GM21515 (cell line): ENCODE data around the gene NSG2.

Experiments
- ATAC-seq: cut with Tn5 transposase; IDR thresholded peaks from one replicate; pipeline ENCODE4 v1.9.1; 2021; ENCODE audit not compliant: unreplicated experiment

NSG2 gene

DNA sequence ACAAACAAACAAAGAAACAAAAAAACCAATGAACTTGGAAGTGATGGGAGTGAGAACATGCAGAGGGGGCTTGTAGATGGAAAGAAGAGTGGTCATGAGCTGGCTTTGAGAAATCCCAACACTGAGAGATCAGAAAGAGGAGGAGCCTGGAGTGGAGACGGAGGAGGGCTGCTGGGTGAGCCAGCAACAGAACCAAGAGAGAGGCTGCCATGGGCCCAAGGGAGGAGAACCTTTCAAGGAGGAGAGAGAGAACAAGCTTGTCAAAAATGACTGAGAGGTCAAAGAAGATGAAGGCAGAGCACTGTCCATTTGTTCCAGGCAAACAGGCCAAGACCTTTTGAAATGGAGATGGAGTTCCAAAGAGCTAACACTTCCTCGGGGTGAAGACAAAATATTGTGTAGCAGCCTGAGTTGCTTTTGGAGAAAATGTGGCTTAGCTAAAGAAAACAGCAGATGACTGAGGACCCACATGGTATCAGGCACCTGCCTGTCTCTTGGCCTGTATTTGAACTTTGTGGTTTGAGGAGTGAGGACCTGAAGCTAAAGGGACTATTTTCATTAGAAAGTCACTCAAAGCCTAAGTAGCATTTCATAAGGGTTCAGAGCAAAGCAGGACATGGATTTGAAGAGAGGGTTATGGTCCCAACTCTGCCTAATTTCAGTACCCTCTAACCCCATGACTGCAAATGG is 13.1 kb downstream of the NSG2 start:
- no peak for ATAC-seq

DNA sequence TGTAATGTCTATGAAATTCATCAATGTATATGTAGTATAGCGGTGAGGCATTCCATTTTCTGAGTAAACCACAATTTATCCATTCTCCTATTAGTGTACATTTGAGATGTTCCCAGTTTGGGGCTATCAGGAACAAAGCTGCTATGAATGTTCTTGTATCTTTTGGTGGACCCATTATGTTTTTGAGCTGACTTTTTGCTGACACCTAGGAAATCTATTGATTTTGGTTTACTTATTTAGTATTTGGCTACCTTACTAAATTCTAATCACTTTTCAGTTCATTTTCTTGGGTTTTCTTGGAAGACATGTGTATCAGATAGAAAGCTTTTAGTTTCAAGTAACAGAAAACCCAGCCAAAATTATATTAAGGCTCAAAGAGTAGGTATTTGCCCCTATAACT is 13.7 kb downstream of the NSG2 start:
- no peak for ATAC-seq

DNA sequence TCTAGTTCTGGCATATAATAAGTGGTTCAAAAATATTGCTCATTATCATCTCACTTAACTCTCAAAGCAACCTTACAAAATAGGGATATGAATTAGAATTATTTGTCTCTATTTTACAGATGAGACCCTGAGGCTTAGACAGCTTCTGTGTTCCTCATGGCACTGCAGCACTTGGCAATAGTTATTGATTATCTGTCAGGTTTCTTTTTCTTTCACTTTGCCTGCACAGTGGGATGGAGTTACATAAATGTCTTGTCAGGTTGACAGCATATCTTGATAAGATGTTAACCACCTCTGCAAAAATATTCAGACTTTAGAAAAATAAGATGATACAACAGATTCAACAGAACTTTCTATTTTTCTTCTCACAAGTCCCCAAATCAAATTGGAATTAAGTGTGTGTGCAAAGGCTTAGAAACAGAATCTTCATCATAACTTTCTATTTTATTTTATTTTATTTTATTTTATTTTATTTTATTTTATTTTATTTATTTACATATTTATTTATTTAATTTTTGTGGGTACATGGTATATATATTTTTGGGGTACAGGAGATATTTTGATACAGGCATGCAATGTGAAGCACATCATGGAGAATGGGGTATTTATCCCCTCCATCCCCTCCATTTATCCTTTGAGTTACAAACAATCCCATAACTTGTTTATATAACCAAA is 17.7 kb downstream of the NSG2 start:
- ATAC-seq: no peak

DNA sequence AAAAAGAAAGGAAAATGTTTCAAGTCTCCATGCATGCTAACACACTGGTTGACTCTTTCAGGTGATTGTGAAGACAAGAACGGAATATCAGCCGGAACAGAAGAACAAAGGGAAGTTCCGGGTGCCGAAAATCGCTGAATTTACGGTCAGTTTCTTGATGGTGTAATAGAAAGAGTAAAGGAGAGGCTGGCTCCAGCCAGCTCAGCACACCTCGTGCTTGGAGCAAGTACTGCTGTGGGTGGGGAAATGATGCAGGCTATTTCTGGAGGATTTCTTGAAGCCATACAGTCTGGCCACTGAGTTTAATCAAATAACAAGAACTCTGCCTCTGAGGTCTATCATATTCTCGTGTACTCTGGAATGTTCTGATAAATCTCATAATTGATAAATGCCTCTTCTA is 18.7 kb downstream of the NSG2 start:
- no peak for ATAC-seq

DNA sequence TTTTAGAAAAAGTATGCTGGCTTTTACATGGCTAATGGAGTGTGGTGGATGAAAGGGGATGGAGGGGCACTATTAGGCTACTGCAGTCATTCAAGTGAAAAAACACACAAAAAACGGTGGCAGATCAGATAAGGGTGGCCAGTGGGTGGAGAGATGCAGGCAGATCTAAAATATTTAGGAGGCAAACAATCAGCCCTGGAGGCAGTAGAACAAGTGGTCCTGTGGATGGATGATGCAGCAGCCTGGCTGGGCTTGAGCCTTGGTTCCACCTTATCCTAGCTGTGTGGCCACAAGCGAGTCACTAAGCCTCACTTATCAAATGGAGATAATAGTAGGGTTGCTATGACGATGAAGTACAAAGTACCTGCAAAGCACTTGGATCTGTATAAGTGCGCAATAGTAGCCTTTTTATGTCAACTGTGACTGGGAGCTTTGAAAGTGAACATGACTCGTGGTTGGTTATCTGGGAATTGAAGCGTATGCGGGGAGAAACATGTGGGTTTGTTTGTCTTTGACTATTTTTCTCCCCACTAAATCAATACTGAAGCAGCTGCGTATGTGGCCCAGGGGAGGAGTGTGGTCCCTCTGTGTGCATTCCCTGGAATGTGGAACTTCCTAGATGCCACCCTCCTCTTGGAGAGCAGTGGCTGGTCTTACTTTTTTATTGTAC is 20.2 kb downstream of the NSG2 start:
- no peak for ATAC-seq

DNA sequence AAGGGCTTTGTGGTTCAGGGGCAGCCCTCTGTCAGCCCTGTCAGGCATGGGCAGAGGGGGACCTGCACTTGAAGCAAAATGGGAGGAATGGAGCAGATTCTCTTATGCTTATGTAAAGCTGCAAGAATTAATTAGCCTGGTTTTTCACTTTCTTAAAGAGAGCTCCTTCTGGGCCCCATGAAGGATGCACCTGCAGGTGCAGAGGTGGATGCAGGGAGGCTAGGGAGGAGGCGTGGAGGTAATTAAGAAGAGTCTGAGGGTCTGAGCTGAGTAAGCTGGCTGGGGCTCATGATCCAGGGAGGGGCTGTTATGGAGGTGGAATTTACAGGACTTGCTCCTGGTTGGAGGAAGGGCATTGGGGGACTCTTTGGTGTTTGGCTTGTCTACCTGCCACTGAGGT is 22.0 kb downstream of the NSG2 start:
- ATAC-seq: no peak

DNA sequence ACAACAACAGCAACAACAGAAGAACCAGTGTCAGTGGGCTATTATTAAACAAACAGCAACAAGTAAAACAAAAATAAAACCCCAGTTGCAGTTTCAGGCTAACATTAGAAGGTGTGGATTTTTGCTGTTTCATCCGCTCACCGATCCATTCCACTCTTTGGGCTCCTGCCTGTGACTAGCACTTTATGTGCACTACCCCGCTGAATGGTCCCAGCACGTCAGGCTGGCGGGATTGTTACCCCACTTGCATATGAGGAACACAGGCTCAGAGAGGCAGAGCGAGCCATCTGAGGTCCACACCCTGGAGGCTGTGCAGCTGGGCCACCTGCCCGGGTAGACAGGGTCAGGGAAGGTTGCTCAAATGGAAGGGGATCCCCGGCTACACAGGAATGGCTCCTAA is 26.0 kb downstream of the NSG2 start:
- ATAC-seq: no peak

DNA sequence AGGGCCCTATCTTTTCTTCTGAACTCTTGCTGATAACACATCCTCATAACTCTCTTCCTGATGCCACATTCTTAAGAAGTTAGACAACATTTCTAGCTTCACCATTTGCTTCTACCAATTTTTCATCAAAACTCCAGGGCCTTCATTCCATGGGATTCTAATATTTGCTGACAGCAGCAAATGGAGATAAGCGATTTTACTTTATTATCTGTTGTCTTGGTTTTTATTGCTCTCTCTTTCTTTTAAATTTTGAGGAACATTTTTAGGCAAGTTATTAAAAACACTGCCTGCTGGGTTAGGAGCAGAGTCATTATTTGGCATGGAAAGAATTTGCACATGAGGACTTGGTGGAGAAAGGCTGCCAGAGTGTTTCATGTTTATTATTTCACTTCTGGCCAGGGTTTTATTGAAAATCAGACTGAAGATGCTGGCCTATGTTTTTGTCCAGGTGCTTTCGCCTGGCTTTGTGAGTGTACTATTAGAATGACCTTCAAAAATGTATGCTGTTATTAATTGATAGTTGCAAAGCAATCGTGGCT is 27.7 kb downstream of the NSG2 start:
- ATAC-seq: no peak

DNA sequence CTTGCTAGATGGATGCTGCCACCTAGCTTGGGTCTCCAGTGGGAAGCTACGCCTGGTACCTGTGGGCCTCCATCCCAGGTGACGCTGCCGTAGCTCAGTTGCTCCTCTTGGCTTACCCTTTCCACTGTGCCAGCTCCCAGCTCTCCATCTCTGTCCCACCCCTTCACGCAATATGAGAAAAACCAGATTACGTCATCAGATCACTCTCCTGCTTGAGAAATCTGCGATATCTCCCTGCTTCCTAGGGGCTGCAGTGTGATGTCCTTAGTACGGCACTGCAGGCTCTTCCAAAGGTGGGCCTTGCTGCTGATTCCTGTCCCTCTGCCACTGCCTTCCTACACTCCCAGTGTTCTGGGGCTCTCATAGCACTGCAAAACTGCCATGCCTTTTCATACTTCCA is 28.9 kb downstream of the NSG2 start:
- no peak for ATAC-seq

DNA sequence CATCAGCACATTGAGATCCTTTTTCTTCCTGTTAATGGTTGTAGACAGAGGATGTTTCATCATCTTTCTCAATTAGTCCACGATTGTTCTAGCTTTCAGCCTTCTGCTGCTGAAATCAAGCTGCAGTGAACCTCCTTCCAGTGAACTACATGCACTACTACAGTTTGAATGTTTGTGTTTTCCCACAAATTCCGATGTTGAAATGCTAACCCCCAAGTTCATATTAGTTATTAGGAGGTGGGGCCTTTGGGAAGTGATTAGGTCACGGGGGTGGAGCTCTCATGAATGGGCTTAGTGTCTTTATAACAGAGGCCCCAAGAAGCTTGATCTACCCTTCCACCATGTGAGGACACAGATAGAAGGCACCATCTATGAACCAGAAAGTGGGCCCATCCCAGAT is 32.9 kb downstream of the NSG2 start:
- ATAC-seq: no peak

DNA sequence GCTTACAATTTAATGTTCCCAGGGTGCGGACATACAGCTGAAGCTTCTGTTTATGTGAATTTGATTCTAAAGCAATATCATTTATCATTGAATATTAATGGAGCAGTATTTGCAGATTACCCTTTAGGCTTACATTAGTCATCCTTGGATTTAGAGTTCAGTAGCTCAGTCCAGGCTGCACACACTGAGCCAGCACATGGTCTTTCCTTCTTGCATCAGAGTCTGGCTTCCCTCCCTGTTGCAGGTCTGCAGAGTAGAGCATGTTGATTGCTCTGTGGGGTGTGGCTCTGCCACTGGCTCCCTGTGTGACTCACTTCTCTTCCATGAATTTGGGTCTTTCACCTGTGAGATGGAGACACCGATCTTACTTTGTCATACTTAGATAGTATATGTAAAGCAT is 36.8 kb downstream of the NSG2 start:
- no peak for ATAC-seq

DNA sequence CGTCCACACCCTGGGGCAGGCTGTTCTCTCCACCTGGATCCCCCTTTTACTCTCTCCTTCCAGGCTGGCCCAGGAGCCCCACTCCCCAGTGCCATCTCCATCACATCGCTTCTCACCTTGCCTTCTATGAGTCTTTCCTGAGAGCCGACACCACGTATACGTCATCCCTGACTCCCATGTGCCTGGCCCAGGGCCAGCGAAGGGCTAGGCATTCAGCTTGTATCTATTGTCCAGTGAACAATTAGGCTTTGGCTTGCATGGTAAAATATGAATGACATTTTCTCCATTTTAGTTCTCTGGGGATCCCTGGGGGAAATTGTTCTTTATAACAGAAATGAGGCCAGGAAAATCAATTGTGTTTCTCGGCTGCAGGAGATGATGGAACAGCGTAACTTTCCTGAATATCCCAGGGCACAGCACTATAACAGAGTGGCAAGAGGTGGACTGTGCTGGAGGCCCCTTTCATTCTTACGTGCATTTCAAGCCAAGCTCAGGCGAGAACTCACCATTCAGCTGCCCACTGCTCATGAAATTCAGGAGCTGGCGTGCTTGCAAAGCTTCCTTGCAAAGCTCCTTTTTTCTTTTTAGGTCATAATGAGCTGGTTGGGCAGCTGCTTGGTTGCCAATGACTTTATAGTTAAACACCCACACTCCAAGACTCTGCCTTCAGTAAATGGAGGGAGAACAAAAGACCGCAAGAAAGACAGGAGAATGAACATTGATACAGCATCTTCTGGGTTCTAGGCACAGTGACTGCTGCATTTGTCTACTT is 37.7 kb downstream of the NSG2 start:
- no peak for ATAC-seq

DNA sequence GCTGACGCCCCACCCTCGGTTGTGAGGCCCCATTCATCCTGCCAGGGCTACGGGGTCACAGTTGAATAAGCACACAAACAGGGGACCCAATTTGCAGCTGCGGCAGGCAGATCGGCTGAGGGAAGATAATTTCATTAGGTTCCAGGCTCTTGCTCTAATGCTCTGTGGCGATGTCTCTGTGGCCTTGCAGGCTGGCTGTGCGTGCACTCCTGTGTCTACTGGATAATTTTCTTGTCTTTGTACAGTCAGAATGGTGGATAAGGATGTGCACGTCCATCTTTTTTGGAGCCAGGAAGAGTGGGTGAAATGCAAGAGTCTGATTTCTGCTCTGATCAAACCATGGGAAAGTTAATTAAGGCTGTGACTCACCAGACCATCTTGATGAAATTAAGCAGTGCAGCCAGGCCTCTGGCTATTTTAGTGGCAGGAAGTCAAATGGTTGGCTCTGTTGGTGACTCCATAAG is 39.2 kb downstream of the NSG2 start:
- ATAC-seq: no peak

DNA sequence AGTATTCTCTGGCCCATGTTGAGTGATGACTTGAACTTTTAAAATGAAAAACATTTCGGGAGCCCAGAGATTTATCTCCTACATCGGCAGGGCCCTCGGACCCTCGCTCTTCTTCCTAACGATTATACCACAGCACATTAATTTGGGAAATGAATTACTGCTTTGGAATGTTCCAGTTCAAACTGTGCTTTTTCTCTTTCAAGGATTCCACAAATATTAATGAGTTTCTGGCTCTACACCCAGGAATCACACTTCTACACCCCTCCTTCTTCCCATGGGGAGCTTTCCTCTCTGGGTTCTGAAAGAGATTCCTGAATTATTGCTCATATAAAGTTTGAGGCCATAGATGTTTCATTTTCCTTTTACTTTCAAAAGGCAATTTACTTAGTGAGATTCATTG is 41.2 kb downstream of the NSG2 start:
- no peak for ATAC-seq

DNA sequence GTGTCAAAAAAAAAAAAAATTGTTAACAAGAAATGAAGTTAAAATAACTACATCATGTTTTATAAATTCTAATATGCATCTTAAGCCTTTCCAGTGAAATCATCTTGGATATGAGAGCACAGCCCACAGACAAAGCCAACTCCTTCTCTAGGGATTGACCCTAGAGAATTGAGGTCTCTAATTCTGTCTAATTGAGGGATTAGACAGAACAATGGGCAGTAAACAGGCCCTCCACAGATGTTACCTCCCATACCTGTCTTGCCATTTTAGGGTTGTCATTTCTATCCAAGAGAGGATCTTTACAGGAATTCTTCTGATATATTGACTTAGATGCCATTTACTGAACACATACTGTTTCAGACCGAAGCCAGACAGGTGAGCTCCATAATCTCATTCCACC is 42.3 kb downstream of the NSG2 start:
- no peak for ATAC-seq

DNA sequence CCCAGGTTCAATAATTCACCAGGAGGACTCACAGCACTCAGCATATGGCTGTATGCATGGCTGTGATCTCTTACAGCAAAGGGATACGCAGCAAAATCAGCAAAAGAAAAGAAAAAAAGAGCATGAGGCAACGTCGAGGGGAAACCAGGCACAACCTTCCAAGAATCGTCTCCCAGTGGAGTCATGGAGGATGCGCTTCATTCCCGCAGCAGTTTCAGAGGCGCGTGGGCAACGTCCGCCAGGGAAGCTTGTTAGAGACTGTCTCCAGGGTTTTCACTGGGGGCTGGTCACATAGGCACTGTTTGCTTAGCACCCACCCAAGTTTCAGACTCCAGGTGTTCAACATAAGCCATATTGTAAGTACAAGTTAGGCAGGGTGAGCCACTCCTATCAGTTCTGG is 44.6 kb downstream of the NSG2 start:
- ATAC-seq: no peak

DNA sequence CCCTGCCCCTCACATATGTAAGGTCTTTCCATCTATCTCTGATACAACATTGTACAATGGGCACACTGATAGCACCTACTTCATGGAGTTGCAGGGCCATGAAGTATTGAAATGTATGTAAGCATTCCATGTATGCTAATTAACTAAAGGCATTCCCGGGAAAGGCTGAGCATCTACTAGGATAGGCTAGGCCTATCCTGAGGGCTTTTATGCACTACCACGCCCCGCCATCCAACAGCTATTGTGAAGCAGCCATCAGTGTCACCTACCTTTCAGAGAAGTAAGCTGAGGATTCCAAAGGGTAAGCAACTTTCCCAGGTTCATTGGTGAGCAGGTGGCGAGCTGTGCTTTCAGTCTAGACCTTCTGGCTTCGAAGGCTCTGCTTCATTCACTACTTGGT is 47.6 kb downstream of the NSG2 start:
- no peak for ATAC-seq

DNA sequence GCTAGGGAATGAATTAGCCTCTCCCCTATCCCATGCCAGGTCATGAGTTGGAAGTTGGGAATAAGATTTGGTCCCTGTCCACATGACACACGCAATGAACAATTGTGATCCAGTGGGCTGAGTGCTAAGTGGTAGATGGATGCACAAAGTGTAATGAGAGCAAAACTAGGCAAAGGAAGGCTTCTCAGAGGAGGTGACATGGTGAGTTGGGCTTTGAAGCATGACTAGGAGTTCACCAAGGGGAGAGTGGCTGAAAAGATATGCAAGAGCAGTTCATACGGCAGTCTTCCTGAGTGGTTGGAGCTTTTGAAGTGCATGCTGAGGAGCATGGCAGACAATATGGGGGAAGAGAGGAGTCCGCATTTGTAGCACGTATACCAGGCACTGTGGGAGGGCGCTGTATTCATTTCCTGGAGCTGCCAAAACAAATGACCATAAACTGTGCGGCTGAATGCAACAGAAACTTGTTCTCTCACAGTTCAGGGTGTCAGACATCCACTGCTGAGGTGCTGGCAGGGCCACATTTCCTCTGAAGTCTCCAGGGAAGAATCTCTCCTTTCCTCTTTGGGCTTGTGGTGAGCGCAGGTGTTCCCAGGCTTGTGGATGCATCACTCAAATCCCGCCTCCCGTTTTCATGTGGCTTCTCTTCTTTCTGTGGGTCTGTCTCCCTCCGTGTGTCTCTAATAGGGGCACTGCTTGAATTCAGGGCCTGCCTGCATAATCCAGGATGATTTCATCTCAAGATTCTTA is 49.5 kb downstream of the NSG2 start:
- no peak for ATAC-seq

DNA sequence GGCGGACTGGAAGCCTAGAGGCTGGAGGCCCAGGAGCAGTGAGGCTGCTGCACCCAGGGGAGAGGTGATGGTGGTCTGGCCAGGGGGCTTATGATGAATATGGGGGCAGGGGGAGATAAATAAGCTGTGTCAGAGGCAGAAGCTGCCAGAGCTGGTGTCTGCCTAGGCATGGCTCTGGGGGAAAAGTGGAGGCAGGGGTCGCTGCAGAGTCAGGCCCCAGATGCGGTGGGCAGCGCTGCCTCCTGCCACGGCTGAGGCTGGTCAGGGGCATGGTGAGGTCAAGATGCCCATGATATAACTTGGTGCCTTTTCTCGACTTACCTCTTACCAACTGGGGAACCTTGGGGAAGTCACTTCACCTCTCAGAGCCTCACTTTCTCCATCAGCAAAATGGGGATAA is 51.1 kb downstream of the NSG2 start:
- ATAC-seq: no peak

DNA sequence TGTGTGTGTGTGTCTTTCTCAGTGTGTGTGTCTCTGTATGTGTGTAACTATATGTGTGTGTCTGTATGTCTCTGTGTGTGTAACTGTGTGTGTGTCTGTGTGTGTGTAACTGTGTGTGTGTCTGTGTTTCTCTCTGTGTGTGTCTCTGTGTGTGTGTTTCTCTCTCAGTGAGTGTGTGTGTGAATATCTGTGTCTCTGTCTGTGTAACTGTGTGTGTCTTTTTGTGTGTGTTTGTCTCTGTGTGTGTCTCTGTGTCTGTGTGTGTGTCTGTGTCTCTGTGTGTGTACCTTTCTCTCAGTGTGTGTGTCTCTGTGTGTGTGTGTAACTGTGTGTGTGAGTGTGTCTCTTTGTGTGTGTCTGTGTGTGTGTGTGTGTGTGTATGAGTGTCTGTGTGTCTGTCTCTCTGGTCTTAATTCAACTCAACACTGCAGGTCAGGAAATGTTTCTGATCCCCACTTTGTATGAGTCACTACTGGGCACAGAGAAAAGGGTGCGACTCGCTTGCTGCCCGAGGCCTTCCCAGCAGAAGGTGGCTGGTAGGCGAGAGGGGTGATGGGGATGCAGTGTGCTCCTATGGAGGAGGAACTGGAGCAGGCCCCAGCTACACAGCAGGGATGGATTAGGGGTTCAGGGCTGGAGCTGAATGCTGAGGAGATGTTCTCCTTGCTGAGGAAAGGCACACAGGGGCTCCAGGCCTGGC is 52.1 kb downstream of the NSG2 start:
- ATAC-seq: no peak
